ENCODE results near the gene IL1RAPL1. TPM values are rescaled to one million over a fixed set of nuclear protein-coding genes. Genes with fewer than 3 reads are reported as not detected.

The IL1RAPL1 gene
- total and polyA plus RNA-seq, 2 experiments from 2014 or later: 0.18 to 0.49 TPM

DNA sequence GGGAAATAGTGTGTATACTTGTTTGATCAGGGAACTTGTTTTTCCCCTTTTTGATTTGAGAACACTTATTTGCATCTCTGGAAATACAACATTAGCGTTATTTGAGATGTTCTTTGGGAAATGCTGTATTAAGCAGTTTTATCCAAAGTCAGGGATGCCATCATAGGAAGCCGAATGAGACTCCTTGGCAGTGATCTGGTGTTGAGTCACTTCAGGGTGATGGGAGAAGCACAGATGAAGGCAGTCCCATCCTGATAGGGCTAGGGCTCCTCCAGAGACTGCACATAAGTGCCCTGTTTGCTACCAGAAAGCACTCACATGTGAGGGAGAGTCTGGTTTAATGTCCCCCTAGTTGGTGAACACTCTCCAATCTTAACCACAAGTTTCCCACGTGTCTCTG is 62.3 kb downstream of the IL1RAPL1 start:
- H3K4me2 ChIP-seq: no peak overlapping the region
- no peaks in the 10 kb centered on the region for H3F3A ChIP-seq (replicated peaks; ENCODE audit: low read depth)
- Mint-ChIP-seq H3K9me3 (no peaks in the 10 kb centered on the region), H3K27me3 (ENCODE audit: insufficient read depth, low read depth, poor library complexity) (no peaks in the 10 kb centered on the region), H3K36me3 (ENCODE audit: low read depth) (no peaks in the 10 kb centered on the region), H3K4me1 (peaks cover 2% of the 10 kb centered on the region; the same call in 2 of the 3 replicates), H3K27ac (no peak overlapping the region), H3K4me3 (no peak overlapping the region)
- H3K9me2 ChIP-seq (ENCODE audit: insufficient read depth): no peaks in the 10 kb centered on the region
- no peak for DNase-seq (ENCODE audit: low spot score)
- H3K79me2 ChIP-seq (replicated peaks; ENCODE audit: insufficient read depth): no peaks in the 10 kb centered on the region
- H3K27me3 ChIP-seq (ENCODE audit: insufficient read depth): peaks cover 3% of the 10 kb centered on the region; the same call in 1 of the 2 replicates
- no peaks in the 10 kb centered on the region for H4K20me1 ChIP-seq (replicated peaks; ENCODE audit: insufficient read depth)
- H3K4me1 ChIP-seq (ENCODE audit: insufficient read depth): no peaks in the 10 kb centered on the region
- no peak overlapping the region for H3K27ac ChIP-seq (ENCODE audit: low read depth)
- H2AFZ ChIP-seq: no peak overlapping the region
- H3K36me3 ChIP-seq (ENCODE audit: insufficient read depth): no peaks in the 10 kb centered on the region
- TF ChIP-seq JUNB (IDR thresholded peaks at IDR 0.05; ENCODE audit: unreplicated experiment): no peak
- no peak for TF ChIP-seq CREB1 (CRISPR knock-in tag; IDR thresholded peaks at IDR 0.05; ENCODE audit: low read depth)
- no peak for TF ChIP-seq POLR2AphosphoS5 (IDR thresholded peaks at IDR 0.05; ENCODE audit: low read depth)
- TF ChIP-seq STAT1 (IDR thresholded peaks at IDR 0.05; ENCODE audit: unreplicated experiment): no peak
- TF ChIP-seq EZH2 (IDR thresholded peaks at IDR 0.05; ENCODE audit: low read depth, unreplicated experiment): no peak
- no peak for TF ChIP-seq ZNF114 (CRISPR knock-in tag; IDR thresholded peaks at IDR 0.05)
- no peak for TF ChIP-seq EZH2phosphoT487 (IDR thresholded peaks at IDR 0.05; ENCODE audit: unreplicated experiment)
- TF ChIP-seq, protein P1, sequence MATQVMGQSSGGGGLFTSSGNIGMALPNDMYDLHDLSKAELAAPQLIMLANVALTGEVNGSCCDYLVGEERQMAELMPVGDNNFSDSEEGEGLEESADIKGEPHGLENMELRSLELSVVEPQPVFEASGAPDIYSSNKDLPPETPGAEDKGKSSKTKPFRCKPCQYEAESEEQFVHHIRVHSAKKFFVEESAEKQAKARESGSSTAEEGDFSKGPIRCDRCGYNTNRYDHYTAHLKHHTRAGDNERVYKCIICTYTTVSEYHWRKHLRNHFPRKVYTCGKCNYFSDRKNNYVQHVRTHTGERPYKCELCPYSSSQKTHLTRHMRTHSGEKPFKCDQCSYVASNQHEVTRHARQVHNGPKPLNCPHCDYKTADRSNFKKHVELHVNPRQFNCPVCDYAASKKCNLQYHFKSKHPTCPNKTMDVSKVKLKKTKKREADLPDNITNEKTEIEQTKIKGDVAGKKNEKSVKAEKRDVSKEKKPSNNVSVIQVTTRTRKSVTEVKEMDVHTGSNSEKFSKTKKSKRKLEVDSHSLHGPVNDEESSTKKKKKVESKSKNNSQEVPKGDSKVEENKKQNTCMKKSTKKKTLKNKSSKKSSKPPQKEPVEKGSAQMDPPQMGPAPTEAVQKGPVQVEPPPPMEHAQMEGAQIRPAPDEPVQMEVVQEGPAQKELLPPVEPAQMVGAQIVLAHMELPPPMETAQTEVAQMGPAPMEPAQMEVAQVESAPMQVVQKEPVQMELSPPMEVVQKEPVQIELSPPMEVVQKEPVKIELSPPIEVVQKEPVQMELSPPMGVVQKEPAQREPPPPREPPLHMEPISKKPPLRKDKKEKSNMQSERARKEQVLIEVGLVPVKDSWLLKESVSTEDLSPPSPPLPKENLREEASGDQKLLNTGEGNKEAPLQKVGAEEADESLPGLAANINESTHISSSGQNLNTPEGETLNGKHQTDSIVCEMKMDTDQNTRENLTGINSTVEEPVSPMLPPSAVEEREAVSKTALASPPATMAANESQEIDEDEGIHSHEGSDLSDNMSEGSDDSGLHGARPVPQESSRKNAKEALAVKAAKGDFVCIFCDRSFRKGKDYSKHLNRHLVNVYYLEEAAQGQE (IDR thresholded peaks at IDR 0.05; ENCODE audit: unreplicated experiment): no peak
- TF ChIP-seq NANOG (IDR thresholded peaks at IDR 0.05; ENCODE audit: borderline replicate concordance): no peak
- no peak for TF ChIP-seq ZNF331 (CRISPR knock-in tag; IDR thresholded peaks at IDR 0.05; ENCODE audit: low read depth)
- TF ChIP-seq ETS1 (IDR thresholded peaks at IDR 0.05): no peak
- TF ChIP-seq ZNF462 (CRISPR knock-in tag; IDR thresholded peaks at IDR 0.05): no peak
- TF ChIP-seq, protein P2, sequence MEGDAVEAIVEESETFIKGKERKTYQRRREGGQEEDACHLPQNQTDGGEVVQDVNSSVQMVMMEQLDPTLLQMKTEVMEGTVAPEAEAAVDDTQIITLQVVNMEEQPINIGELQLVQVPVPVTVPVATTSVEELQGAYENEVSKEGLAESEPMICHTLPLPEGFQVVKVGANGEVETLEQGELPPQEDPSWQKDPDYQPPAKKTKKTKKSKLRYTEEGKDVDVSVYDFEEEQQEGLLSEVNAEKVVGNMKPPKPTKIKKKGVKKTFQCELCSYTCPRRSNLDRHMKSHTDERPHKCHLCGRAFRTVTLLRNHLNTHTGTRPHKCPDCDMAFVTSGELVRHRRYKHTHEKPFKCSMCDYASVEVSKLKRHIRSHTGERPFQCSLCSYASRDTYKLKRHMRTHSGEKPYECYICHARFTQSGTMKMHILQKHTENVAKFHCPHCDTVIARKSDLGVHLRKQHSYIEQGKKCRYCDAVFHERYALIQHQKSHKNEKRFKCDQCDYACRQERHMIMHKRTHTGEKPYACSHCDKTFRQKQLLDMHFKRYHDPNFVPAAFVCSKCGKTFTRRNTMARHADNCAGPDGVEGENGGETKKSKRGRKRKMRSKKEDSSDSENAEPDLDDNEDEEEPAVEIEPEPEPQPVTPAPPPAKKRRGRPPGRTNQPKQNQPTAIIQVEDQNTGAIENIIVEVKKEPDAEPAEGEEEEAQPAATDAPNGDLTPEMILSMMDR (conservative IDR thresholded peaks at IDR 0.05; ENCODE audit: low read depth in 2 of 2): no peak
- H3K4me3 ChIP-seq: no peak overlapping the region
- no peak for ATAC-seq

Data from GM23338 (cell line).